PC-9 (cell line): ENCODE data around the gene ARHGEF39. TPM values are rescaled to one million over a fixed set of nuclear protein-coding genes. Genes with fewer than 3 reads are reported as not detected.

Experiments
- BruUV-seq: library from RNA; stranded (reverse); fragments of 400-500 nt; replicated peaks from 2 replicates; lab custom pipeline; 2021; lab: Mats Ljungman, UMichigan
- CTCF ChIA-PET: fragments of 300-600 bp; sonication (Branson Sonifier 250); formaldehyde crosslinking; loops from one replicate; lab custom pipeline; 2022; ENCODE audit warnings: antibody characterized with exemption; lab: Charles Lee
- POLR2A ChIA-PET: fragments of 300-600 bp; sonication (Branson Sonifier 250); formaldehyde crosslinking; loops from one replicate; lab custom pipeline; 2022; ENCODE audit warnings: antibody characterized with exemption; ENCODE audit not compliant: unreplicated experiment; lab: Charles Lee
- DNase-seq, 2 experiments: peaks; one replicate each; pipeline versions ENCODE4 v3.0.0 to v3.0.0-alpha.2; 2015 to 2022; ENCODE audit warnings: mixed read lengths in 1 of 2
- H2AFZ ChIP-seq: fragments of 200-600 bp; sonication (generic); 2 replicates; pipeline ENCODE4 v1.8.1; 2017; ENCODE audit warnings: antibody characterized with exemption
- H3F3A ChIP-seq: fragments of 200-600 bp; sonication (generic); 2 replicates; pipeline ENCODE4 v1.8.1; 2017; ENCODE audit warnings: antibody characterized with exemption, mild to moderate bottlenecking, low read depth; ENCODE audit not compliant: insufficient read depth
- H3K27ac ChIP-seq: fragments of 200-600 bp; sonication (generic); 2 replicates; pipeline ENCODE4 v1.6.1; 2016; ENCODE audit warnings: mixed run types
- H3K27me3 ChIP-seq: fragments of 200-600 bp; sonication (generic); 2 replicates; pipeline ENCODE4 v1.6.1; 2016; ENCODE audit warnings: low read depth, mixed run types; ENCODE audit not compliant: insufficient read depth
- H3K36me3 ChIP-seq: fragments of 200-600 bp; sonication (generic); 2 replicates; pipeline ENCODE4 v1.6.1; 2016; ENCODE audit warnings: low read depth, mixed run types
- H3K4me1 ChIP-seq: fragments of 200-600 bp; sonication (generic); replicated peaks from 2 replicates; pipeline ENCODE4 v1.6.1; 2016; ENCODE audit warnings: mixed run types; ENCODE audit not compliant: insufficient read depth
- H3K4me2 ChIP-seq: fragments of 200-600 bp; sonication (generic); 2 replicates; pipeline ENCODE4 v1.6.1; 2017; ENCODE audit warnings: mixed run types
- H3K4me3 ChIP-seq: fragments of 200-600 bp; sonication (generic); 2 replicates; pipeline ENCODE4 v1.6.1; 2016; ENCODE audit warnings: mixed run types
- H3K79me2 ChIP-seq: fragments of 200-600 bp; sonication (generic); 2 replicates; pipeline ENCODE4 v1.6.1; 2017; ENCODE audit warnings: low read depth, mixed run types
- H3K9me2 ChIP-seq: fragments of 200-600 bp; sonication (generic); 2 replicates; pipeline ENCODE4 v1.8.1; 2017; ENCODE audit warnings: mild to moderate bottlenecking; ENCODE audit not compliant: insufficient read depth
- H3K9me3 ChIP-seq: fragments of 200-600 bp; sonication (generic); 2 replicates; pipeline ENCODE4 v1.8.1; 2016; ENCODE audit warnings: low read depth; ENCODE audit not compliant: insufficient read depth
- H4K20me1 ChIP-seq: fragments of 200-600 bp; sonication (generic); 2 replicates; pipeline ENCODE4 v1.8.1; 2017; ENCODE audit not compliant: insufficient read depth
- EZH2 ChIP-seq: fragments of 200-600 bp; sonication (generic); IDR thresholded peaks from 2 replicates; pipeline ENCODE4 v1.8.0; 2017; ENCODE audit warnings: antibody characterized with exemption, low read depth
- intact Hi-C: fragments of 100-400 bp; cut with micrococcal nuclease; formaldehyde crosslinking; loops from one replicate; pipeline ENCODE4 v1.10.0; 2022; ENCODE audit not compliant: unreplicated experiment
- total RNA-seq: library from RNA; stranded (reverse); gene quantifications from 2 replicates; pipeline ENCODE4 v1.2.3, GENCODE V29; 2021
- TF ChIP-seq, protein P1 (sequence below): fragments of 200-600 bp; sonication (generic); conservative IDR thresholded peaks from 2 replicates; pipeline ENCODE4 v1.6.1; 2017; ENCODE audit warnings: mixed run types, antibody characterized with exemption, mild to moderate bottlenecking, moderate library complexity

Gene ARHGEF39
- total RNA-seq, 1 experiment from 2014 or later: 15.6 TPM

DNA sequence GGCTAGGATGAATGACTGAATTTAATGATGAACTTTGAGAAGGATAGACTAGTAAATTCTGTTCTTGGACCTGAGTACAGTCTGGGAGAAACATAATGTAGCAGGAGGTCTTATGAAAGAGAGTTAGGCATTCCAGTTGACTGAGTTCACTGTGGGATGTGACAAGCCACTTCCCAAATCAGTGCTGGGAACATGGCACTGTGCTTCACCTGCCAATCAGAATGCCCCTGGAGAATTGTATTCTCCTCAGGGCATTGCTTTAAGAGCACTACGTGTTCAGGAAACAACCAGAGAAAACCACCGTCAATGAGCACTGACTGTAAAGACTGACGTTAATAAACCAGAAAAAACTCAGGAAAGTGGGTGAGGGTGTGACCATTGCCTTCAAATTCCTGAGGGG, 5.7 kb downstream of the ARHGEF39 start:
- peak overlapping the region; percentile 94 for H3K27ac ChIP-seq
- DNase-seq: peak; percentile 33 to 60
- POLR2A ChIA-PET: interaction anchor here (0.7 kb wide), 1 partner anchor 587 kb away, joined by 13 read pairs; the partner anchor contains the start of gene VCP

DNA sequence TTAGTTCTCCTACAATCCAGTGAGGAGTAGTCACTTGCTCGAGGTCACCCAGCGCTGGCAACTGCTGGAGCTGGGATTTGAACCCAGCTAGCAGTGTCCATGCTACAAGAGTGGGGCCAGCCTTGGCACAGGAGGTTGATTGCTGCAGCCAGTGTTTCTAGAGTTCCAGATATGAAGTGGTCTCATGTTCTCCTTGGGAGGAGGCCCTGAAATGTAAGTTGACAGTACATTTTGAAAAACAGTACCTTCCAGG, 6.1 kb downstream of the ARHGEF39 start:
- TF ChIP-seq, protein P1, sequence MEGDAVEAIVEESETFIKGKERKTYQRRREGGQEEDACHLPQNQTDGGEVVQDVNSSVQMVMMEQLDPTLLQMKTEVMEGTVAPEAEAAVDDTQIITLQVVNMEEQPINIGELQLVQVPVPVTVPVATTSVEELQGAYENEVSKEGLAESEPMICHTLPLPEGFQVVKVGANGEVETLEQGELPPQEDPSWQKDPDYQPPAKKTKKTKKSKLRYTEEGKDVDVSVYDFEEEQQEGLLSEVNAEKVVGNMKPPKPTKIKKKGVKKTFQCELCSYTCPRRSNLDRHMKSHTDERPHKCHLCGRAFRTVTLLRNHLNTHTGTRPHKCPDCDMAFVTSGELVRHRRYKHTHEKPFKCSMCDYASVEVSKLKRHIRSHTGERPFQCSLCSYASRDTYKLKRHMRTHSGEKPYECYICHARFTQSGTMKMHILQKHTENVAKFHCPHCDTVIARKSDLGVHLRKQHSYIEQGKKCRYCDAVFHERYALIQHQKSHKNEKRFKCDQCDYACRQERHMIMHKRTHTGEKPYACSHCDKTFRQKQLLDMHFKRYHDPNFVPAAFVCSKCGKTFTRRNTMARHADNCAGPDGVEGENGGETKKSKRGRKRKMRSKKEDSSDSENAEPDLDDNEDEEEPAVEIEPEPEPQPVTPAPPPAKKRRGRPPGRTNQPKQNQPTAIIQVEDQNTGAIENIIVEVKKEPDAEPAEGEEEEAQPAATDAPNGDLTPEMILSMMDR: no peak
- TF ChIP-seq EZH2: no peak
- peak overlapping the region; percentile 94 for H3K27ac ChIP-seq
- intact Hi-C loops: loop anchor here (1.0 to 5.0 kb wide), 4 partner anchors 38 to 248 kb away; partner anchors contain the start of genes CREB3, HRCT1, SPAAR and TESK1
- H3K27me3 ChIP-seq: no peaks in the 10 kb centered on the region
- peaks cover 22% of the 10 kb centered on the region; the same call in 1 of the 2 replicates for H3F3A ChIP-seq
- no peaks in the 10 kb centered on the region for H3K9me2 ChIP-seq
- H3K9me3 ChIP-seq: no peaks in the 10 kb centered on the region
- H4K20me1 ChIP-seq: no peaks in the 10 kb centered on the region
- 0 out of 2 replicates have a peak, but pooled peaks cover 5% of the 10 kb centered on the region for H3K79me2 ChIP-seq
- ChIA-PET CTCF (no interaction called here), POLR2A (interaction anchor here (0.7 kb wide), 1 partner anchor 586 kb away, joined by 13 read pairs; the partner anchor contains the start of gene VCP)
- H3K36me3 ChIP-seq: no peaks in the 10 kb centered on the region
- peak overlapping the region; percentile 72 for H3K4me3 ChIP-seq
- H2AFZ ChIP-seq: peak overlapping the region; percentile 74
- H3K4me1 ChIP-seq: peaks cover 25% of the 10 kb centered on the region
- BruUV-seq: no TSS peak
- peak overlapping the region; percentile 80 for H3K4me2 ChIP-seq
- DNase-seq: no peak

More for the DNA sequence above, 5.7 kb downstream of the ARHGEF39 start:
- H3K9me3 ChIP-seq: no peaks in the 10 kb centered on the region
- peaks cover 22% of the 10 kb centered on the region; the same call in 1 of the 2 replicates for H3F3A ChIP-seq
- H3K4me1 ChIP-seq: peaks cover 29% of the 10 kb centered on the region
- peak overlapping the region; percentile 72; the same call in 1 of the 2 replicates for H3K4me3 ChIP-seq
- no peaks in the 10 kb centered on the region for H3K9me2 ChIP-seq
- no peak overlapping the region for H2AFZ ChIP-seq
- intact Hi-C loops: loop anchor here (2.0 to 5.0 kb wide), 3 partner anchors 38 to 248 kb away; partner anchors contain the start of genes CREB3, HRCT1, SPAAR and TLN1
- TF ChIP-seq, protein P1: no peak
- TF ChIP-seq EZH2: no peak
- no TSS peak for BruUV-seq
- 0 out of 2 replicates have a peak, but pooled peaks cover 10% of the 10 kb centered on the region for H3K79me2 ChIP-seq
- CTCF ChIA-PET: no interaction called here
- no peaks in the 10 kb centered on the region for H4K20me1 ChIP-seq
- H3K27me3 ChIP-seq: no peaks in the 10 kb centered on the region
- peak overlapping the region; percentile 80 for H3K4me2 ChIP-seq
- no peaks in the 10 kb centered on the region for H3K36me3 ChIP-seq

DNA sequence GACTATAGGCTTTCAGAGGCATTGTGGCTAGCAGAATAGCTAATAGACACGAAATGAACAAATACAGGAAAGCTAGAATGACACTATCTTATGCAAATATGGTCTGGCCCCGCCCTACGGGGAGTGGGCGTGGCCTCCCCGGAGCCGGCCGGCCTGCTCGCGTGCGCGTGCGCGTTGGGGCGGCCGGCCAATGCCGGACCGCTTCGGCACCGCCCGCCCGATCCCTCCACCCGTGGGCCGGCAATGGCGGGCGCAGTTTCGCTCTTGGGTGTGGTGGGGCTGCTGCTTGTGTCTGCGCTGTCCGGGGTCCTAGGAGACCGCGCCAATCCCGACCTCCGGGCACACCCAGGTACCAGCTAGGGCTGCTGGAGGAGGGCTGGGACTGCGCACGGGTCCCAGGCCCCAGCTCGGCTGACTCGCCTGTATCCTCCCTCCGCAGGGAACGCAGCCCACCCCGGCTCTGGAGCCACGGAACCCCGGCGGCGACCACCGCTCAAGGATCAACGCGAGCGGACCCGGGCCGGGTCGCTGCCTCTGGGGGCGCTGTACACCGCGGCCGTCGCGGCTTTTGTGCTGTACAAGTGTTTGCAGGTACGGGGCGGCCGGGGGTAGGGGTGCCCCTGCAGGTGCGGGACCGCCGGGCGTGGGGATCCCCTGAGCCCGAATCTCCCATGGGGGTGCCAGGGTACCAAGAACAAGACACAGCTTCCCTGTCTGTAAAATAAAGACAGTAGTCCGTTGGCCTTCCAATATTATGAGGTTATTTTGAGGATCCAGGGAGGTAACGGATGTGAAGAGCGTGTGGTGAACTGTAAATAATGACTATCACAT, 6.6 kb downstream of the ARHGEF39 start, which contains the start of gene CCDC107:
Gene CCDC107 (plus strand): TSS at position 156 of the 831 bp plus-strand sequence. CDS start 88 bp downstream, at position 244.
- H3K4me3 ChIP-seq: peak within 1 kb of the TSS; percentile 72
- peak within 1 kb of the TSS; percentile 78 for H2AFZ ChIP-seq
- BruUV-seq: TSS peak; percentile 57
- no peak for TF ChIP-seq EZH2
- TF ChIP-seq, protein P1: peak; percentile 56; the same call in 1 of the 2 replicates
- H3K79me2 ChIP-seq: no peaks in the 10 kb centered on the region
- ChIA-PET CTCF (interaction anchor here (0.6 kb wide), 1 partner anchor 954 kb away, joined by 6 read pairs; no protein-coding TSS in a partner anchor), POLR2A (interaction anchor here (0.5 to 1.9 kb wide), 4 partner anchors 74 to 1010 kb away, joined by 3 to 28 read pairs (median 8); partner anchors contain the start of genes CREB3, TLN1 and VCP)
- H3K27me3 ChIP-seq: no peaks in the 10 kb centered on the region
- peak; percentile 50 to 72 for DNase-seq
- peak within 1 kb of the TSS; percentile 94 for H3K27ac ChIP-seq
- H3K9me2 ChIP-seq: no peaks in the 10 kb centered on the region
- intact Hi-C loops: loop anchor here (1.0 to 5.0 kb wide), 4 partner anchors 39 to 249 kb away; partner anchors contain the start of genes CREB3, HRCT1, SPAAR and TESK1
- peaks cover 19% of the 10 kb centered on the region for H3K4me1 ChIP-seq
- no peaks in the 10 kb centered on the region for H3K36me3 ChIP-seq
- peaks cover 22% of the 10 kb centered on the region; the same call in 1 of the 2 replicates for H3F3A ChIP-seq
- no peaks in the 10 kb centered on the region for H3K9me3 ChIP-seq
- H3K4me2 ChIP-seq: peak within 1 kb of the TSS; percentile 80
- no peaks in the 10 kb centered on the region for H4K20me1 ChIP-seq
